GM18861 (cell line): ENCODE data around the gene CERS6.

Source experiments
- ATAC-seq: cut with Tn5 transposase; IDR thresholded peaks from one replicate; pipeline ENCODE4 v1.9.1; 2021; ENCODE audit not compliant: unreplicated experiment

The CERS6 gene

GRCh38 chr2:168441214-168441872 lies 14.7 kb upstream of the CERS6 start:
- ATAC-seq: no peak

GRCh38 chr2:168443818-168444217 lies 12.3 kb upstream of the CERS6 start:
- no peak for ATAC-seq

GRCh38 chr2:168445960-168446359 lies 10.1 kb upstream of the CERS6 start:
- no peak for ATAC-seq

GRCh38 chr2:168448980-168449379 lies 7.1 kb upstream of the CERS6 start:
- peak; percentile 39 for ATAC-seq

GRCh38 chr2:168449419-168449818 lies 6.7 kb upstream of the CERS6 start:
- no peak for ATAC-seq

- ATAC-seq: no peak
Measured at GRCh38 chr2:168450171-168450570, 5.9 kb upstream of the CERS6 start.

- ATAC-seq: no peak
Measured at GRCh38 chr2:168450732-168451131, 5.3 kb upstream of the CERS6 start.

GRCh38 chr2:168452781-168453180 lies 3.3 kb upstream of the CERS6 start:
- no peak for ATAC-seq

GRCh38 chr2:168453404-168453803 lies 2.7 kb upstream of the CERS6 start:
- ATAC-seq: no peak

GRCh38 chr2:168454737-168455644 lies 1.1 kb upstream of the CERS6 start:
- ATAC-seq: no peak

- ATAC-seq: peak; percentile 4
Measured at GRCh38 chr2:168456521-168457189, 583 bp downstream of the CERS6 start.

- no peak for ATAC-seq
Measured at GRCh38 chr2:168457190-168457895, 1.3 kb downstream of the CERS6 start.

GRCh38 chr2:168458139-168458538 lies 2.1 kb downstream of the CERS6 start:
- no peak for ATAC-seq

GRCh38 chr2:168459256-168459655 lies 3.2 kb downstream of the CERS6 start:
- no peak for ATAC-seq

- ATAC-seq: no peak
Measured at GRCh38 chr2:168460571-168460970, 4.5 kb downstream of the CERS6 start.

GRCh38 chr2:168461178-168461941 lies 5.3 kb downstream of the CERS6 start:
- ATAC-seq: no peak

GRCh38 chr2:168461942-168462331 lies 5.9 kb downstream of the CERS6 start:
- ATAC-seq: no peak

- no peak for ATAC-seq
Measured at GRCh38 chr2:168462543-168463045, 6.5 kb downstream of the CERS6 start.

GRCh38 chr2:168465594-168465993 lies 9.5 kb downstream of the CERS6 start:
- no peak for ATAC-seq

- ATAC-seq: no peak
Measured at GRCh38 chr2:168466190-168466737, 10.2 kb downstream of the CERS6 start.
